SH-SY5Y (cell line): ENCODE data around the gene PDS5A.

Experiments used
- GATA2 ChIP-seq: IDR thresholded peaks from 2 replicates; pipeline ENCODE4 v1.6.1; 2011; ENCODE audit warnings: mild to moderate bottlenecking, low read depth, low read length
- GATA3 ChIP-seq: IDR thresholded peaks from 2 replicates; pipeline ENCODE4 v1.6.1; 2011; ENCODE audit warnings: low read depth, mild to moderate bottlenecking, low read length, moderate library complexity

GRCh38 chr4:39792128-39792527 is 185.6 kb downstream of the PDS5A start:
- TF ChIP-seq GATA3 (no peak), GATA2 (no peak)
